Measurements from ENCODE around the gene LENG8. TPM values are rescaled to one million over a fixed set of nuclear protein-coding genes. Genes with fewer than 3 reads are reported as not detected.

Gene LENG8
- total RNA-seq, 4 donors from 2014 or later, result 9.9 to 49.5 (median 15.5) TPM

- no peaks in the 10 kb centered on the region for H3K9me3 ChIP-seq
- peak; percentile 45 to 56 for DNase-seq
- H3K27ac ChIP-seq, result peak overlapping the region; percentile 78 to 92 (median 84)
- H3K27me3 ChIP-seq, result no peaks in the 10 kb centered on the region
- peaks cover 7 to 24% of the 10 kb centered on the region in 2 donors for H3K4me1 ChIP-seq
- H3K36me3 ChIP-seq, result peaks cover 1 to 42% of the 10 kb centered on the region in 2 donors
- no peak for TF ChIP-seq POLR2A (IDR thresholded peaks at IDR 0.05)
- TF ChIP-seq, protein P1, sequence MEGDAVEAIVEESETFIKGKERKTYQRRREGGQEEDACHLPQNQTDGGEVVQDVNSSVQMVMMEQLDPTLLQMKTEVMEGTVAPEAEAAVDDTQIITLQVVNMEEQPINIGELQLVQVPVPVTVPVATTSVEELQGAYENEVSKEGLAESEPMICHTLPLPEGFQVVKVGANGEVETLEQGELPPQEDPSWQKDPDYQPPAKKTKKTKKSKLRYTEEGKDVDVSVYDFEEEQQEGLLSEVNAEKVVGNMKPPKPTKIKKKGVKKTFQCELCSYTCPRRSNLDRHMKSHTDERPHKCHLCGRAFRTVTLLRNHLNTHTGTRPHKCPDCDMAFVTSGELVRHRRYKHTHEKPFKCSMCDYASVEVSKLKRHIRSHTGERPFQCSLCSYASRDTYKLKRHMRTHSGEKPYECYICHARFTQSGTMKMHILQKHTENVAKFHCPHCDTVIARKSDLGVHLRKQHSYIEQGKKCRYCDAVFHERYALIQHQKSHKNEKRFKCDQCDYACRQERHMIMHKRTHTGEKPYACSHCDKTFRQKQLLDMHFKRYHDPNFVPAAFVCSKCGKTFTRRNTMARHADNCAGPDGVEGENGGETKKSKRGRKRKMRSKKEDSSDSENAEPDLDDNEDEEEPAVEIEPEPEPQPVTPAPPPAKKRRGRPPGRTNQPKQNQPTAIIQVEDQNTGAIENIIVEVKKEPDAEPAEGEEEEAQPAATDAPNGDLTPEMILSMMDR (IDR thresholded peaks at IDR 0.05 in 4 of 5, conservative IDR thresholded peaks at IDR 0.05 in 1 of 5), result peak in 1 of 5 experiments; percentile 9
- peak; percentile 40 to 42 for ATAC-seq
- intact Hi-C loops (cut with DNase I; ENCODE audit: low total_unique reads), result loop anchor here (1.0 to 10.0 kb wide), 4 partner anchors 14 to 792 kb away; partner anchors contain the start of genes LENG8 and PPP6R1
- H3K4me3 ChIP-seq, result peak overlapping the region; percentile 54 to 81 (median 62)
- in situ Hi-C loops (cut with MboI; ENCODE audit: low sequenced_read_pairs in 4 of 4), result no loop called here
These were observed 13.9 kb downstream of the LENG8 start for GRCh38 chr19:54462655-54463530.

DNA sequence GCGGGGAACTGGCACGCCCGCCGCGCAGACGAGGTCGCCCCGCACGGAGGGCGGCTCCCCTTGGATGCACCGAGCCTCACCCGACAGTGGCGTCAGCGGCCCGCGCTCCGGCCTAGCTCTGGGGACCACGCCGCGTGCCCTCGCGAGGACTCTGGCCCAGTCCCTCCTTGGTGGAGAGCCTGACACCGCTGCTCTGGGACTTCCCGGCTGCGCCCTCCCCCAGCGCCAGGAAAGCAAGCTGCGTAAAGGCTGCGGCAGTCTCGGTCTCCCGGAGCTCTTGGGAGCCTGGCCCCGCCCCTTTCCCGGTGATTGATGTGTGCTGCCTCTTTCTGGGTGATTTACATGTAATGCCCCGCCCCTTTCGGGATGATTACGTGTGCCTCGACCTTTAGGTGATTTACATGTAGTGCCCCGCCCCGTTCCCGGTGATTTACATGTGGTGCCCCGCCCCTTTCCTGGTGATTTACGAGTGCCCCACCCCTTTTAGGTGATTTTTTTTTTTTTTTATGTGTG is 14.6 kb downstream of the LENG8 start, which contains the start of gene LENG9:
LENG9 (minus strand) TSS at position 248 of the 513 bp plus-strand sequence. CDS start 252 bp downstream, outside the sequence.
- H3K9me3 ChIP-seq, result no peaks in the 10 kb centered on the region
- H3K4me3 ChIP-seq, result peak within 1 kb of the TSS; percentile 54 to 81 (median 62)
- TF ChIP-seq, protein P1 (IDR thresholded peaks at IDR 0.05 in 4 of 5, conservative IDR thresholded peaks at IDR 0.05 in 1 of 5), result no peak
- TF ChIP-seq POLR2A (IDR thresholded peaks at IDR 0.05), result peak; percentile 87 to 89
- H3K27ac ChIP-seq, result peak within 1 kb of the TSS; percentile 78 to 92 (median 84)
- H3K4me1 ChIP-seq, result peaks cover 7 to 24% of the 10 kb centered on the region in 2 donors
- ATAC-seq (peak; percentile 85 to 87), DNase-seq (peak; percentile 97 to 98)
- intact Hi-C loops (cut with DNase I; ENCODE audit: low total_unique reads) (loop anchor here (1.0 to 10.0 kb wide), 5 partner anchors 14 to 791 kb away; partner anchors contain the start of genes LENG8, PPP6R1, PRPF31 and TFPT), in situ Hi-C loops (cut with MboI; ENCODE audit: low sequenced_read_pairs in 4 of 4) (no loop called here)
- H3K27me3 ChIP-seq, result no peaks in the 10 kb centered on the region
- H3K36me3 ChIP-seq, result peaks cover 0 to 36% of the 10 kb centered on the region in 2 donors

- Histone ChIP-seq H3K4me1 (peaks cover 7 to 24% of the 10 kb centered on the region in 2 donors), H3K27ac (peak overlapping the region; percentile 78 to 92 (median 84)), H3K36me3 (peaks cover 0 to 30% of the 10 kb centered on the region in 2 donors), H3K27me3 (no peaks in the 10 kb centered on the region), H3K9me3 (no peaks in the 10 kb centered on the region), H3K4me3 (peak overlapping the region; percentile 54 to 81 (median 62))
- peak; percentile 57 to 59 for ATAC-seq
- in situ Hi-C loops (cut with MboI; ENCODE audit: low sequenced_read_pairs in 4 of 4), result no loop called here
- DNase-seq, result peak; percentile 80 to 85
- TF ChIP-seq, protein P1 (IDR thresholded peaks at IDR 0.05 in 4 of 5, conservative IDR thresholded peaks at IDR 0.05 in 1 of 5), result no peak
- no peak for TF ChIP-seq POLR2A (IDR thresholded peaks at IDR 0.05)
- intact Hi-C loops (cut with DNase I; ENCODE audit: low total_unique reads), result loop anchor here (1.0 to 10.0 kb wide), 4 partner anchors 299 to 791 kb away; partner anchors contain the start of genes PPP6R1, PRPF31 and TFPT
These were observed 15.1 kb downstream of the LENG8 start for GRCh38 chr19:54464044-54464629.

GRCh38 chr19:54464630-54465425 is 15.8 kb downstream of the LENG8 start:
- no peaks in the 10 kb centered on the region for H3K9me3 ChIP-seq
- H3K27me3 ChIP-seq, result peaks cover 0 to under 1% (median under 1%) of the 10 kb centered on the region in 3 donors
- peak overlapping the region; percentile 54 to 81 (median 62) for H3K4me3 ChIP-seq
- DNase-seq, result peak; percentile 75 to 84
- H3K36me3 ChIP-seq, result peaks cover 0 to 23% of the 10 kb centered on the region in 2 donors
- peak overlapping the region; percentile 78 to 92 (median 84) for H3K27ac ChIP-seq
- H3K4me1 ChIP-seq, result peaks cover 7 to 24% of the 10 kb centered on the region in 2 donors
- intact Hi-C loops (cut with DNase I; ENCODE audit: low total_unique reads), result loop anchor here (1.0 to 10.0 kb wide), 4 partner anchors 300 to 790 kb away; partner anchors contain the start of genes PPP6R1, PRPF31 and TFPT
- in situ Hi-C loops (cut with MboI; ENCODE audit: low sequenced_read_pairs in 4 of 4), result no loop called here
- peak; percentile 50 to 56 for ATAC-seq
- TF ChIP-seq POLR2A (IDR thresholded peaks at IDR 0.05), result peak in 1 of 2 donors; percentile 23
- TF ChIP-seq, protein P1 (IDR thresholded peaks at IDR 0.05 in 4 of 5, conservative IDR thresholded peaks at IDR 0.05 in 1 of 5), result peak in 3 of 5 experiments; percentile 8 to 29 (median 16)

All from gastrocnemius medialis (tissue), 4 donors.